UCSD-AML1 (cell line): ENCODE measurements around the gene RAB15.

Source experiments
- DNase-seq: peaks from one replicate; lab custom pipeline; 2025; ENCODE audit not compliant: unreplicated experiment; lab: John Stamatoyannopoulos, UW

RAB15 gene

GRCh38 chr14:64956697-64957406 is 15.3 kb downstream of the RAB15 start:
- no peak for DNase-seq

GRCh38 chr14:64955297-64955696 is 16.8 kb downstream of the RAB15 start:
- no peak for DNase-seq

- no peak for DNase-seq
These were observed 17.5 kb downstream of the RAB15 start for GRCh38 chr14:64954491-64955240.

- DNase-seq = no peak
These were observed 18.5 kb downstream of the RAB15 start for GRCh38 chr14:64953661-64954060.

GRCh38 chr14:64953310-64953654 is 18.9 kb downstream of the RAB15 start:
- DNase-seq = no peak

GRCh38 chr14:64952598-64953309 is 19.4 kb downstream of the RAB15 start:
- DNase-seq = no peak

- no peak for DNase-seq
These were observed 20.4 kb downstream of the RAB15 start for GRCh38 chr14:64951724-64952123.

GRCh38 chr14:64951291-64951690 is 20.8 kb downstream of the RAB15 start:
- no peak for DNase-seq

GRCh38 chr14:64950889-64951288 is 21.2 kb downstream of the RAB15 start:
- no peak for DNase-seq

GRCh38 chr14:64948612-64949210 is 23.4 kb downstream of the RAB15 start:
- DNase-seq = no peak

- no peak for DNase-seq
These were observed 24.2 kb downstream of the RAB15 start for GRCh38 chr14:64947710-64948611.

- no peak for DNase-seq
These were observed 25.7 kb downstream of the RAB15 start for GRCh38 chr14:64946310-64947045.

- no peak for DNase-seq
These were observed 26.5 kb downstream of the RAB15 start for GRCh38 chr14:64945431-64946178.

- no peak for DNase-seq
These were observed 27.3 kb downstream of the RAB15 start for GRCh38 chr14:64944861-64945260.

- no peak for DNase-seq
These were observed 28.1 kb downstream of the RAB15 start for GRCh38 chr14:64944041-64944440.

- no peak for DNase-seq
These were observed 28.6 kb downstream of the RAB15 start for GRCh38 chr14:64943556-64943955.

- no peak for DNase-seq
These were observed 29.5 kb downstream of the RAB15 start, which contains the start of gene GPX2 for GRCh38 chr14:64942531-64943111. TSS of gene GPX2 (minus strand) at chr14:64942745. CDS start at chr14:64942726, 19 bp downstream.

GRCh38 chr14:64940336-64940910 is 31.7 kb downstream of the RAB15 start:
- no peak for DNase-seq
